HG03520 (cell line): ENCODE data around the gene IFI44.

Experiments
- ATAC-seq: cut with Tn5 transposase; IDR thresholded peaks from one replicate; pipeline ENCODE4 v1.9.1; 2021; ENCODE audit warnings: mild to moderate bottlenecking, moderate library complexity; ENCODE audit not compliant: unreplicated experiment

IFI44 gene

GRCh38 chr1:78691995-78692747 is 42.5 kb downstream of the IFI44 start:
- ATAC-seq, result no peak

GRCh38 chr1:78699813-78700212 is 50.2 kb downstream of the IFI44 start:
- no peak for ATAC-seq

- no peak for ATAC-seq
These were observed 52.8 kb downstream of the IFI44 start for GRCh38 chr1:78702426-78702825.

- no peak for ATAC-seq
These were observed 54.2 kb downstream of the IFI44 start for GRCh38 chr1:78703806-78704205.

GRCh38 chr1:78712467-78713051 is 62.9 kb downstream of the IFI44 start:
- no peak for ATAC-seq

- no peak for ATAC-seq
These were observed 63.7 kb downstream of the IFI44 start for GRCh38 chr1:78713297-78713696.
